H9 (cell line): ENCODE results near the gene BCLAF1. TPM values are rescaled to one million over a fixed set of nuclear protein-coding genes. Genes with fewer than 3 reads are reported as not detected.

Source experiments
- DNase-seq: peaks from one replicate; pipeline ENCODE4 v3.0.0-alpha.2; 2017
- H2AFZ ChIP-seq: one replicate; pipeline ENCODE4 v1.6.1; 2013; ENCODE audit warnings: mild to moderate bottlenecking, low read length, control low read depth, moderate library complexity
- H2AK5ac ChIP-seq: 2 replicates; pipeline ENCODE4 v1.6.1; 2013; ENCODE audit warnings: low read length, control low read depth, mixed read lengths; ENCODE audit not compliant: insufficient read length
- H2BK120ac ChIP-seq: one replicate; pipeline ENCODE4 v1.6.1; 2013; ENCODE audit warnings: low read depth, mild to moderate bottlenecking, low read length, control low read depth, inconsistent platforms; ENCODE audit not compliant: poor library complexity, severe bottlenecking
- H2BK12ac ChIP-seq: 2 replicates; pipeline ENCODE4 v1.6.1; 2013; ENCODE audit warnings: low read length, control low read depth, mixed read lengths, low read depth; ENCODE audit not compliant: insufficient read length
- H2BK15ac ChIP-seq: 2 replicates; pipeline ENCODE4 v1.6.1; 2013; ENCODE audit warnings: low read depth, low read length, control low read depth
- H2BK20ac ChIP-seq: one replicate; pipeline ENCODE4 v1.6.1; 2013; ENCODE audit warnings: low read depth, mild to moderate bottlenecking, low read length, control low read depth, inconsistent platforms; ENCODE audit not compliant: poor library complexity, severe bottlenecking
- H2BK5ac ChIP-seq: 2 replicates; pipeline ENCODE4 v1.6.1; 2013; ENCODE audit warnings: low read length, control low read depth, mixed read lengths; ENCODE audit not compliant: insufficient read length
- H3K14ac ChIP-seq: 2 replicates; pipeline ENCODE4 v1.6.1; 2013; ENCODE audit warnings: low read length, control low read depth; ENCODE audit not compliant: insufficient read depth
- H3K18ac ChIP-seq: 2 replicates; pipeline ENCODE4 v1.6.1; 2013; ENCODE audit warnings: low read depth, mild to moderate bottlenecking, mixed read lengths, low read length, control low read depth; ENCODE audit not compliant: insufficient read length
- H3K23ac ChIP-seq: 2 replicates; pipeline ENCODE4 v1.6.1; 2013; ENCODE audit warnings: low read length, control low read depth, mixed read lengths, low read depth; ENCODE audit not compliant: insufficient read length
- H3K23me2 ChIP-seq: 2 replicates; pipeline ENCODE4 v1.6.1; 2013; ENCODE audit warnings: low read depth, mild to moderate bottlenecking, mixed read lengths, low read length, control low read depth; ENCODE audit not compliant: insufficient read length, poor library complexity, severe bottlenecking
- H3K27ac ChIP-seq: 2 replicates; pipeline ENCODE4 v1.5.1; 2013; ENCODE audit warnings: low read length, control low read depth, mixed read lengths, low read depth; ENCODE audit not compliant: insufficient read length
- H3K27me3 ChIP-seq: 2 replicates; pipeline ENCODE4 v1.6.1; 2013; ENCODE audit warnings: low read length, control low read depth, inconsistent platforms; ENCODE audit not compliant: insufficient read depth
- H3K4ac ChIP-seq: 2 replicates; pipeline ENCODE4 v1.6.1; 2013; ENCODE audit warnings: low read depth, mild to moderate bottlenecking, control low read depth, inconsistent platforms, low read length, moderate library complexity
- H3K4me1 ChIP-seq: 2 replicates; pipeline ENCODE4 v1.6.1; 2013; ENCODE audit warnings: low read length, control low read depth, inconsistent platforms; ENCODE audit not compliant: insufficient read depth
- H3K4me2 ChIP-seq: 2 replicates; pipeline ENCODE4 v1.6.1; 2013; ENCODE audit warnings: low read length, control low read depth, mixed read lengths; ENCODE audit not compliant: insufficient read length, insufficient read depth
- H3K56ac ChIP-seq: 2 replicates; pipeline ENCODE4 v1.6.1; 2013; ENCODE audit warnings: low read depth, mild to moderate bottlenecking, mixed read lengths, low read length, control low read depth; ENCODE audit not compliant: insufficient read length
- H3K79me1 ChIP-seq: 2 replicates; pipeline ENCODE4 v1.6.1; 2013; ENCODE audit warnings: low read depth, mild to moderate bottlenecking, moderate library complexity, low read length, control low read depth, inconsistent platforms; ENCODE audit not compliant: insufficient read depth, poor library complexity, severe bottlenecking
- H3K79me2 ChIP-seq: 2 replicates; pipeline ENCODE4 v1.6.1; 2013; ENCODE audit warnings: low read length, control low read depth, inconsistent platforms; ENCODE audit not compliant: insufficient read depth
- H3K9ac ChIP-seq: 2 replicates; pipeline ENCODE4 v1.6.1; 2013; ENCODE audit warnings: low read length, control low read depth, mixed read lengths; ENCODE audit not compliant: insufficient read length; ENCODE audit errors: extremely low read depth
- H3K9me3 ChIP-seq: one replicate; pipeline ENCODE4 v1.6.1; 2013; ENCODE audit warnings: low read depth, low read length, inconsistent platforms; ENCODE audit not compliant: control insufficient read depth
- H3T11ph ChIP-seq: one replicate; pipeline ENCODE4 v1.6.1; 2013; ENCODE audit warnings: mild to moderate bottlenecking, low read length, control low read depth, inconsistent platforms
- H4K20me1 ChIP-seq: one replicate; pipeline ENCODE4 v1.6.1; 2013; ENCODE audit not compliant: control insufficient read depth, insufficient read length, insufficient read depth
- H4K5ac ChIP-seq: 2 replicates; pipeline ENCODE4 v1.6.1; 2013; ENCODE audit warnings: low read depth, mild to moderate bottlenecking, mixed read lengths, low read length, control low read depth; ENCODE audit not compliant: insufficient read length
- H4K8ac ChIP-seq: replicated peaks from 2 replicates; pipeline ENCODE4 v1.6.1; 2013; ENCODE audit warnings: low read length, control low read depth, mixed read lengths, low read depth; ENCODE audit not compliant: insufficient read length
- H4K91ac ChIP-seq: 2 replicates; pipeline ENCODE4 v1.6.1; 2013; ENCODE audit warnings: low read depth, mild to moderate bottlenecking, moderate library complexity, mixed read lengths, low read length, control low read depth; ENCODE audit not compliant: insufficient read length
- H3K27ac Mint-ChIP-seq, 3 experiments: 2 replicates in 2 of 3; 3 replicates in 1 of 3; pipeline ENCODE4 v1.8.0; 2020 to 2021; ENCODE audit warnings: mixed read lengths in 3 of 3, mild to moderate bottlenecking in 1 of 3, moderate library complexity in 1 of 3
- H3K27me3 Mint-ChIP-seq: 2 replicates; pipeline ENCODE4 v1.8.0; 2021; ENCODE audit warnings: low read depth, mild to moderate bottlenecking, moderate library complexity, mixed read lengths
- H3K36me3 Mint-ChIP-seq, 3 experiments: 2 replicates in 2 of 3; 3 replicates in 1 of 3; pipeline ENCODE4 v1.8.0; 2020 to 2021; ENCODE audit warnings: low read depth in 3 of 3, mixed read lengths in 3 of 3; ENCODE audit not compliant: insufficient read depth in 1 of 3
- H3K4me1 Mint-ChIP-seq, 2 experiments: 2 replicates each; pipeline ENCODE4 v1.8.0; 2020; ENCODE audit warnings: mixed read lengths in 2 of 2
- H3K4me3 Mint-ChIP-seq, 2 experiments: 2 replicates in 1 of 2; 3 replicates in 1 of 2; pipeline ENCODE4 v1.8.0; 2020 to 2021; ENCODE audit warnings: mild to moderate bottlenecking in 2 of 2, mixed read lengths in 2 of 2, moderate library complexity in 1 of 2
- H3K9me3 Mint-ChIP-seq, 2 experiments: 2 replicates in 1 of 2; 3 replicates in 1 of 2; pipeline ENCODE4 v1.8.0; 2020; ENCODE audit warnings: mild to moderate bottlenecking in 2 of 2, mixed read lengths in 2 of 2, moderate library complexity in 1 of 2
- WGBS: extraction: QIAGEN DNeasy Blood & Tissue Kit; methylation state at CpG from one replicate; pipeline ENCODE4 v1.1.7; 2013; ENCODE audit warnings: missing lambda C conversion rate, low lambda C conversion rate, mixed read lengths; ENCODE audit not compliant: insufficient read length; ENCODE audit errors: extremely low coverage; 5-methylcytosine and 5-hydroxymethylcytosine counted together
- total RNA-seq: library from RNA; stranded (reverse); gene quantifications from 2 replicates; pipeline ENCODE4 v1.2.1, GENCODE V29; 2021
- TF ChIP-seq, protein P1 (sequence below): fragments of 200-600 bp; sonication (generic); conservative IDR thresholded peaks from 3 replicates; pipeline ENCODE4 v1.8.0; 2021; ENCODE audit warnings: antibody characterized with exemption, mild to moderate bottlenecking

BCLAF1 gene
- total RNA-seq, 1 experiment from 2014 or later, result 257 TPM

GRCh38 chr6:136252441-136252840, 37.2 kb downstream of the BCLAF1 start:
- Histone ChIP-seq H3K9ac (no peak overlapping the region), H2BK20ac (no peak overlapping the region), H3K56ac (no peak overlapping the region), H3K9me3 (no peaks in the 10 kb centered on the region), H2BK12ac (no peak overlapping the region), H3K27ac (no peak overlapping the region), H4K20me1 (no peaks in the 10 kb centered on the region), H3K27me3 (no peaks in the 10 kb centered on the region), H3K79me2 (no peaks in the 10 kb centered on the region; the same call in 1 of the 2 replicates), H3K79me1 (no peaks in the 10 kb centered on the region), H2AK5ac (no peak overlapping the region), H2BK120ac (no peak overlapping the region), H2BK15ac (no peak overlapping the region), H3K23ac (no peak overlapping the region), H3T11ph (no peak overlapping the region), H4K8ac (no peak overlapping the region), H3K4me2 (no peak overlapping the region), H2BK5ac (no peak overlapping the region), H3K23me2 (peaks cover 3% of the 10 kb centered on the region), H3K14ac (no peak overlapping the region), H4K91ac (no peak overlapping the region), H4K5ac (no peak overlapping the region), H3K18ac (no peak overlapping the region), H3K4me1 (no peaks in the 10 kb centered on the region), H3K4ac (no peak overlapping the region), H2AFZ (no peak overlapping the region)
- Mint-ChIP-seq H3K36me3 (peaks cover 0 to 10% (median 4%) of the 10 kb centered on the region in 3 experiments; a peak in 4 of 7 replicates), H3K4me1 (peaks cover 17 to 18% of the 10 kb centered on the region in 2 experiments), H3K27ac (no peak overlapping the region), H3K9me3 (no peaks in the 10 kb centered on the region), H3K4me3 (no peak overlapping the region), H3K27me3 (no peaks in the 10 kb centered on the region)
- 100% methylated on average over 1 of the region's 2 CpGs for WGBS
- no peak for DNase-seq
- TF ChIP-seq, protein P1, sequence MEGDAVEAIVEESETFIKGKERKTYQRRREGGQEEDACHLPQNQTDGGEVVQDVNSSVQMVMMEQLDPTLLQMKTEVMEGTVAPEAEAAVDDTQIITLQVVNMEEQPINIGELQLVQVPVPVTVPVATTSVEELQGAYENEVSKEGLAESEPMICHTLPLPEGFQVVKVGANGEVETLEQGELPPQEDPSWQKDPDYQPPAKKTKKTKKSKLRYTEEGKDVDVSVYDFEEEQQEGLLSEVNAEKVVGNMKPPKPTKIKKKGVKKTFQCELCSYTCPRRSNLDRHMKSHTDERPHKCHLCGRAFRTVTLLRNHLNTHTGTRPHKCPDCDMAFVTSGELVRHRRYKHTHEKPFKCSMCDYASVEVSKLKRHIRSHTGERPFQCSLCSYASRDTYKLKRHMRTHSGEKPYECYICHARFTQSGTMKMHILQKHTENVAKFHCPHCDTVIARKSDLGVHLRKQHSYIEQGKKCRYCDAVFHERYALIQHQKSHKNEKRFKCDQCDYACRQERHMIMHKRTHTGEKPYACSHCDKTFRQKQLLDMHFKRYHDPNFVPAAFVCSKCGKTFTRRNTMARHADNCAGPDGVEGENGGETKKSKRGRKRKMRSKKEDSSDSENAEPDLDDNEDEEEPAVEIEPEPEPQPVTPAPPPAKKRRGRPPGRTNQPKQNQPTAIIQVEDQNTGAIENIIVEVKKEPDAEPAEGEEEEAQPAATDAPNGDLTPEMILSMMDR, result no peak
